OCI-LY7 (cell line): ENCODE results near the gene VEZF1. TPM values are rescaled to one million over a fixed set of nuclear protein-coding genes. Genes with fewer than 3 reads are reported as not detected.

Experiments
- BruUV-seq: library from RNA; stranded (reverse); fragments of 400-500 nt; replicated peaks from 2 replicates; lab custom pipeline; 2021; lab: Mats Ljungman, UMichigan
- CTCF ChIA-PET: fragments of 300-600 bp; sonication (Branson Sonifier 250); formaldehyde crosslinking; loops from one replicate; lab custom pipeline; 2022; ENCODE audit warnings: antibody characterized with exemption; ENCODE audit not compliant: unreplicated experiment; lab: Charles Lee
- POLR2A ChIA-PET: fragments of 300-600 bp; sonication (Branson Sonifier 250); formaldehyde crosslinking; loops from one replicate; lab custom pipeline; 2022; ENCODE audit warnings: antibody characterized with exemption; lab: Charles Lee
- DNase-seq: peaks from one replicate; pipeline ENCODE4 v3.0.0-alpha.2; 2015; ENCODE audit warnings: low spot score
- H2AFZ ChIP-seq: fragments of 200-600 bp; sonication (generic), shearing (Covaris generic); 2 replicates; pipeline ENCODE4 v1.6.1; 2014; ENCODE audit warnings: mild to moderate bottlenecking, antibody characterized with exemption, low read length, moderate library complexity
- H3K27ac ChIP-seq: fragments of 200-600 bp; sonication (generic); 2 replicates; pipeline ENCODE4 v1.5.1; 2014; ENCODE audit warnings: mixed run types, low read depth, mild to moderate bottlenecking, moderate library complexity, low read length, inconsistent platforms; ENCODE audit not compliant: poor library complexity, severe bottlenecking
- H3K36me3 ChIP-seq: fragments of 200-600 bp; sonication (generic); 2 replicates; pipeline ENCODE4 v1.6.1; 2014; ENCODE audit warnings: mild to moderate bottlenecking, antibody characterized with exemption, low read length, moderate library complexity, mixed read lengths; ENCODE audit not compliant: insufficient read depth
- H3K4me1 ChIP-seq: fragments of 200-600 bp; sonication (generic); 2 replicates; pipeline ENCODE4 v1.5.1; 2014; ENCODE audit warnings: mild to moderate bottlenecking, low read length; ENCODE audit not compliant: insufficient read depth, poor library complexity, severe bottlenecking
- H3K4me2 ChIP-seq: fragments of 200-600 bp; sonication (generic); 2 replicates; pipeline ENCODE4 v1.6.1; 2014; ENCODE audit warnings: mild to moderate bottlenecking, low read length
- H3K4me3 ChIP-seq: fragments of 200-600 bp; sonication (generic); 2 replicates; pipeline ENCODE4 v1.5.1; 2014; ENCODE audit warnings: mild to moderate bottlenecking, low read depth, low read length; ENCODE audit not compliant: poor library complexity, severe bottlenecking
- H3K79me2 ChIP-seq: fragments of 200-600 bp; sonication (generic); 2 replicates; pipeline ENCODE4 v1.6.1; 2016; ENCODE audit warnings: low read depth, mild to moderate bottlenecking, low read length, moderate library complexity, mixed read lengths; ENCODE audit not compliant: insufficient read depth
- H3K9me2 ChIP-seq: fragments of 200-600 bp; sonication (generic); 2 replicates; pipeline ENCODE4 v1.6.1; 2016; ENCODE audit warnings: mild to moderate bottlenecking, low read length, mixed read lengths; ENCODE audit not compliant: insufficient read depth
- H3K9me3 ChIP-seq: fragments of 200-600 bp; sonication (generic); 2 replicates; pipeline ENCODE4 v1.6.1; 2014; ENCODE audit warnings: mild to moderate bottlenecking, mixed run types, low read length, mixed read lengths
- H4K20me1 ChIP-seq: fragments of 200-600 bp; sonication (generic); 2 replicates; pipeline ENCODE4 v1.6.1; 2014; ENCODE audit warnings: mild to moderate bottlenecking, antibody characterized with exemption, low read length, moderate library complexity, mixed read lengths; ENCODE audit not compliant: insufficient read depth
- CTCF ChIP-seq: fragments of 200-600 bp; sonication (generic); conservative IDR thresholded peaks from 2 replicates; pipeline ENCODE4 v1.5.1; 2014; ENCODE audit warnings: mild to moderate bottlenecking, antibody characterized with exemption, low read length, moderate library complexity, mixed read lengths
- EZH2phosphoT487 ChIP-seq: fragments of 200-600 bp; sonication (generic); IDR thresholded peaks from 2 replicates; pipeline ENCODE4 v1.6.1; 2018; ENCODE audit warnings: low read depth, borderline replicate concordance, mild to moderate bottlenecking, mixed run types, antibody characterized with exemption, low read length, moderate library complexity, mixed read lengths
- intact Hi-C: fragments of 100-400 bp; cut with micrococcal nuclease; formaldehyde crosslinking; loops from one replicate; pipeline ENCODE4 v1.10.0; 2022; ENCODE audit not compliant: unreplicated experiment
- small RNA-seq: library from RNA; depleted of rRNA; stranded (forward); fragments of <200 nt; gene quantifications from one replicate; pipeline ENCODE3, GENCODE V24; 2014
- total RNA-seq, 2 experiments: library from RNA; depleted of rRNA in 1 of 2; stranded (reverse); fragments of >200 nt in 1 of 2; shearing (Covaris generic) in 1 of 2; gene quantifications; 2 replicates each; pipeline ENCODE4 v1.2.3, GENCODE V29; 2014 to 2022

Gene VEZF1
- total RNA-seq, 2 experiments from 2014 or later: 22.6 to 35.4 TPM

GRCh38 chr17:57925361-57925990, 62.6 kb downstream of the VEZF1 start:
- Histone ChIP-seq H4K20me1 (no peaks in the 10 kb centered on the region; the same call in 1 of the 2 replicates), H2AFZ (no peak overlapping the region), H3K79me2 (no peaks in the 10 kb centered on the region), H3K27ac (no peak overlapping the region), H3K4me1 (no peaks in the 10 kb centered on the region), H3K4me3 (no peak overlapping the region), H3K4me2 (no peak overlapping the region), H3K9me2 (no peaks in the 10 kb centered on the region), H3K36me3 (no peaks in the 10 kb centered on the region), H3K9me3 (no peaks in the 10 kb centered on the region)
- ChIA-PET POLR2A (no interaction called here), CTCF (no interaction called here)
- DNase-seq: no peak
- no peak for TF ChIP-seq EZH2phosphoT487
- TF ChIP-seq CTCF: no peak
- BruUV-seq: no TSS peak
- intact Hi-C loops: no loop called here

GRCh38 chr17:57924677-57925076, 63.4 kb downstream of the VEZF1 start:
- H3K4me1 ChIP-seq: no peaks in the 10 kb centered on the region

More at GRCh38 chr17:57924677-57925076, 63.4 kb downstream of the VEZF1 start:
- no TSS peak for BruUV-seq
- intact Hi-C loops: no loop called here
- no peak overlapping the region for H2AFZ ChIP-seq
- no peaks in the 10 kb centered on the region; the same call in 1 of the 2 replicates for H4K20me1 ChIP-seq
- no peak overlapping the region for H3K4me2 ChIP-seq
- no peaks in the 10 kb centered on the region for H3K9me3 ChIP-seq
- ChIA-PET POLR2A (no interaction called here), CTCF (no interaction called here)
- no peaks in the 10 kb centered on the region for H3K9me2 ChIP-seq
- no peaks in the 10 kb centered on the region for H3K79me2 ChIP-seq
- TF ChIP-seq EZH2phosphoT487: no peak
- TF ChIP-seq CTCF: no peak
- no peak for DNase-seq
- no peak overlapping the region for H3K27ac ChIP-seq
- H3K36me3 ChIP-seq: no peaks in the 10 kb centered on the region
- H3K4me3 ChIP-seq: no peak overlapping the region

Small RNA genes lying within 50 kb of the gene (small RNA-seq; reads per million reads assigned to genes)
- gene AC015813.4: not detected

Other genes with a start within 250 kb of the VEZF1 start
- gene CCDC182, start 243.0 kb downstream of the VEZF1 start, total RNA-seq (2014; rRNA removed; shearing (Covaris generic)): not detected in 2 replicates
- gene CCDC182, start 243.0 kb downstream of the VEZF1 start, total RNA-seq (2022): not detected in 2 replicates
- gene MRPS23, start 138.2 kb downstream of the VEZF1 start, total RNA-seq (2014; rRNA removed; shearing (Covaris generic)): 46.3 and 50.3 TPM in 2 replicates
- gene MRPS23, start 138.2 kb downstream of the VEZF1 start, total RNA-seq (2022): 57.3 and 73.5 TPM in 2 replicates
- gene CUEDC1, start 32.8 kb downstream of the VEZF1 start, total RNA-seq (2014; rRNA removed; shearing (Covaris generic)): not detected in 2 replicates
- 0.13 and 0.74 TPM in 2 replicates for gene CUEDC1, start 32.8 kb downstream of the VEZF1 start, total RNA-seq (2022)
- gene SRSF1, start 19.0 kb upstream of the VEZF1 start, total RNA-seq (2014; rRNA removed; shearing (Covaris generic)): 582 and 677 TPM in 2 replicates
- gene SRSF1, start 19.0 kb upstream of the VEZF1 start, total RNA-seq (2022): 515 and 531 TPM in 2 replicates
- 12.4 and 13.4 TPM in 2 replicates for gene DYNLL2, start 95.2 kb upstream of the VEZF1 start, total RNA-seq (2014; rRNA removed; shearing (Covaris generic))
- 21.1 and 22.5 TPM in 2 replicates for gene DYNLL2, start 95.2 kb upstream of the VEZF1 start, total RNA-seq (2022)
- gene OR4D1, start 160.1 kb upstream of the VEZF1 start, total RNA-seq (2014; rRNA removed; shearing (Covaris generic)): not detected in 2 replicates
- not detected in 2 replicates for gene OR4D1, start 160.1 kb upstream of the VEZF1 start, total RNA-seq (2022)
- gene OR4D2, start 178.7 kb upstream of the VEZF1 start, total RNA-seq (2014; rRNA removed; shearing (Covaris generic)): not detected in 2 replicates
- not detected in 2 replicates for gene OR4D2, start 178.7 kb upstream of the VEZF1 start, total RNA-seq (2022)
- gene EPX, start 204.5 kb upstream of the VEZF1 start, total RNA-seq (2014; rRNA removed; shearing (Covaris generic)): not detected in 2 replicates
- not detected in 2 replicates for gene EPX, start 204.5 kb upstream of the VEZF1 start, total RNA-seq (2022)
- 0.54 and 0.69 TPM in 2 replicates for gene MKS1, start 231.0 kb upstream of the VEZF1 start, total RNA-seq (2014; rRNA removed; shearing (Covaris generic))
- 21.6 and 26.9 TPM in 2 replicates for gene MKS1, start 231.0 kb upstream of the VEZF1 start, total RNA-seq (2022)